K562 (cell line): ENCODE measurements around the gene BEST3. TPM values are rescaled to one million over a fixed set of nuclear protein-coding genes. Genes with fewer than 3 reads are reported as not detected.

ENCODE experiments used
- CUX1 ChIP-seq: fragments of 200-800 bp; sonication (Bioruptor generic); IDR thresholded peaks from 2 replicates; pipeline ENCODE4 v1.6.1; 2016; ENCODE audit warnings: missing genetic modification characterization, missing compliant biosample characterization
- ELF2 ChIP-seq: fragments of 250-450 bp; sonication (Bioruptor Pico); IDR thresholded peaks from 2 replicates; pipeline ENCODE4 v1.5.0; 2021; ENCODE audit warnings: mild to moderate bottlenecking
- HNRNPL ChIP-seq: fragments of 200-400 bp; formaldehyde crosslinking; IDR thresholded peaks from 2 replicates; pipeline ENCODE4 v1.6.1; 2017; ENCODE audit warnings: low read depth, mild to moderate bottlenecking, low read length
- MLLT1 ChIP-seq, 2 experiments: fragments of 450-650 bp; IDR thresholded peaks; 2 replicates each; pipeline ENCODE4 v1.6.1; 2016
- NCOA6 ChIP-seq: fragments of 450-650 bp; IDR thresholded peaks from 2 replicates; pipeline ENCODE4 v1.6.1; 2017; ENCODE audit warnings: mild to moderate bottlenecking
- TOE1 ChIP-seq, 2 experiments: fragments of 450-650 bp in 1 of 2; sonication (generic) in 1 of 2; formaldehyde crosslinking in 1 of 2; IDR thresholded peaks; 2 replicates each; pipeline versions ENCODE4 v1.7.1 to v1.8.0; 2016 to 2022; ENCODE audit warnings: borderline replicate concordance in 2 of 2, mild to moderate bottlenecking in 2 of 2, antibody characterized with exemption in 1 of 2, inconsistent platforms in 1 of 2, low read depth in 1 of 2, missing genetic modification reagents in 1 of 2, moderate library complexity in 1 of 2
- ZBTB1 ChIP-seq: sonication (generic); formaldehyde crosslinking; IDR thresholded peaks from 2 replicates; pipeline ENCODE4 v1.8.1; 2023; ENCODE audit warnings: missing genetic modification reagents, low read depth, mild to moderate bottlenecking, borderline replicate concordance
- ZC3H8 ChIP-seq: fragments of 450-650 bp; IDR thresholded peaks from 2 replicates; pipeline ENCODE4 v1.6.1; 2017
- ZNF407 ChIP-seq: fragments of 450-650 bp; IDR thresholded peaks from 2 replicates; pipeline ENCODE4 v1.6.1; 2016; ENCODE audit warnings: low read depth
- polyA plus RNA-seq, 8 experiments: library from polyadenylated mRNA; depleted of rRNA in 4 of 8; stranded (reverse) in 5 of 8; unstranded in 3 of 8; fragments of >200 nt; fragmentation: Nextera tagmentation in 2 of 8; fragmentation: Illumina TruSeq in 1 of 8; extraction: Ambion mirVana in 2 of 8; extraction: Trizol in 1 of 8; gene quantifications; 2 replicates each; pipeline versions ENCODE4 v1.2.1 to v1.2.3, GENCODE V29; 2011 to 2014; ENCODE audit warnings: inconsistent platforms in 1 of 8, missing spikeins in 1 of 8
- total RNA-seq, 7 experiments: library from RNA; depleted of rRNA in 6 of 7; stranded (reverse); fragments of >200 nt in 6 of 7; fragmentation: Illumina TruSeq in 2 of 7; extraction: Trizol in 2 of 7; gene quantifications; 2 replicates each; pipeline versions ENCODE4 v1.2.1 to v1.2.3, GENCODE V29; 2011 to 2021; ENCODE audit warnings: low replicate concordance in 1 of 7
- TF ChIP-seq, protein P1 (sequence below): sonication (generic); formaldehyde crosslinking; IDR thresholded peaks from 2 replicates; pipeline ENCODE4 v1.8.0; 2022; ENCODE audit warnings: mild to moderate bottlenecking, missing genetic modification reagents

Gene BEST3
- total and polyA plus RNA-seq, 9 of the 15 experiments (the other 6 are each of a cell fraction or from before 2014, with no cell fraction given) = 0.15 TPM; not detected in 8

- TF ChIP-seq HNRNPL (no peak), ZBTB1 (CRISPR knock-in tag) (no peak), MLLT1 (IDR thresholded peaks at IDR 0.05) (no peak), ZC3H8 (no peak), ELF2 (no peak), CUX1 (CRISPR knock-in tag) (no peak), ZNF407 (no peak), TOE1 (IDR thresholded peaks at IDR 0.05; ENCODE audit: borderline replicate concordance) (no peak), TOE1 (CRISPR knock-in tag; IDR thresholded peaks at IDR 0.05; ENCODE audit: borderline replicate concordance, low read depth) (no peak), NCOA6 (no peak)
- TF ChIP-seq, protein P1, sequence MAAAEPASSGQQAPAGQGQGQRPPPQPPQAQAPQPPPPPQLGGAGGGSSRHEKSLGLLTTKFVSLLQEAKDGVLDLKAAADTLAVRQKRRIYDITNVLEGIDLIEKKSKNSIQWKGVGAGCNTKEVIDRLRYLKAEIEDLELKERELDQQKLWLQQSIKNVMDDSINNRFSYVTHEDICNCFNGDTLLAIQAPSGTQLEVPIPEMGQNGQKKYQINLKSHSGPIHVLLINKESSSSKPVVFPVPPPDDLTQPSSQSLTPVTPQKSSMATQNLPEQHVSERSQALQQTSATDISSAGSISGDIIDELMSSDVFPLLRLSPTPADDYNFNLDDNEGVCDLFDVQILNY (CRISPR knock-in tag) = no peak
These were observed 47.2 kb downstream of the BEST3 start (continued) for GRCh38 chr12:69651922-69652321.
